ENCODE measurements around the gene UBE2E2.

- TF ChIP-seq ESRRG (CRISPR knock-in tag; IDR thresholded peaks at IDR 0.05): no peak
- no peak for TF ChIP-seq TOX (CRISPR knock-in tag; IDR thresholded peaks at IDR 0.05; ENCODE audit: borderline replicate concordance)
- no peak for TF ChIP-seq ARNTL (CRISPR knock-in tag; IDR thresholded peaks at IDR 0.05; ENCODE audit: borderline replicate concordance, low read depth)
- TF ChIP-seq OSR1 (CRISPR knock-in tag; IDR thresholded peaks at IDR 0.05): no peak
- no peak for TF ChIP-seq PATZ1 (CRISPR knock-in tag; IDR thresholded peaks at IDR 0.05; ENCODE audit: borderline replicate concordance)
- TF ChIP-seq SNAI2 (CRISPR knock-in tag; IDR thresholded peaks at IDR 0.05): no peak
- no peak for TF ChIP-seq BACH2 (CRISPR knock-in tag; IDR thresholded peaks at IDR 0.05; ENCODE audit: borderline replicate concordance)
- no peak for TF ChIP-seq ZFP3 (CRISPR knock-in tag; IDR thresholded peaks at IDR 0.05)
- no peak for TF ChIP-seq PPARA (CRISPR knock-in tag; IDR thresholded peaks at IDR 0.05; ENCODE audit: borderline replicate concordance)
- TF ChIP-seq ISL1 (CRISPR knock-in tag; IDR thresholded peaks at IDR 0.05): no peak
Measured at GRCh38 chr3:23439080-23439479, 236.0 kb downstream of the UBE2E2 start.
